PC-3 (cell line): ENCODE results near the gene TNFSF15. TPM values are rescaled to one million over a fixed set of nuclear protein-coding genes. Genes with fewer than 3 reads are reported as not detected.

Experiments
- ATAC-seq: fragments of 200-7000 bp; cut with Tn5 transposase; 2 replicates; pipeline ENCODE4 v1.9.1; 2020; ENCODE audit warnings: mild to moderate bottlenecking, moderate library complexity
- Bru-seq: library from RNA; stranded (reverse); fragments of 400-500 nt; gene quantifications from one replicate; lab custom pipeline; 2021; lab: Mats Ljungman, UMichigan
- BruChase-seq, 2 experiments: library from RNA; stranded (reverse); fragments of 400-500 nt; gene quantifications; one replicate each; lab custom pipeline; 2021; lab: Mats Ljungman, UMichigan
- BruUV-seq: library from RNA; stranded (reverse); fragments of 400-500 nt; replicated peaks from 2 replicates; lab custom pipeline; 2021; lab: Mats Ljungman, UMichigan
- CTCF ChIA-PET: fragments of 300-600 bp; sonication (Branson Sonifier 250); formaldehyde crosslinking; loops from one replicate; lab custom pipeline; 2022; ENCODE audit warnings: antibody characterized with exemption; lab: Charles Lee
- POLR2A ChIA-PET: fragments of 300-600 bp; sonication (Branson Sonifier 250); formaldehyde crosslinking; loops from one replicate; lab custom pipeline; 2022; ENCODE audit warnings: antibody characterized with exemption; ENCODE audit not compliant: unreplicated experiment; lab: Charles Lee
- DNase-seq: peaks from one replicate; pipeline ENCODE4 v3.0.0-alpha.2; 2015
- H2AFZ ChIP-seq: fragments of 300-600 bp; sonication (generic); 2 replicates; pipeline ENCODE4 v1.6.0; 2016; ENCODE audit warnings: antibody characterized with exemption, low read length
- H3F3A ChIP-seq: fragments of 300-600 bp; sonication (generic); one replicate; pipeline ENCODE4 v1.6.0; 2017; ENCODE audit warnings: antibody characterized with exemption, low read length, control low read depth, mild to moderate bottlenecking; ENCODE audit not compliant: unreplicated experiment
- H3K27ac ChIP-seq: fragments of 300-600 bp; sonication (generic); 2 replicates; pipeline ENCODE4 v1.5.1; 2016; ENCODE audit warnings: mild to moderate bottlenecking, low read length
- H3K27me3 ChIP-seq: fragments of 300-600 bp; sonication (generic); 2 replicates; pipeline ENCODE4 v1.6.1; 2016; ENCODE audit warnings: low read length, mixed read lengths
- H3K36me3 ChIP-seq: fragments of 300-600 bp; sonication (generic); 2 replicates; pipeline ENCODE4 v1.6.1; 2016; ENCODE audit warnings: low read depth, mixed run types, low read length, mixed read lengths
- H3K4me1 ChIP-seq: fragments of 300-600 bp; sonication (generic); 2 replicates; pipeline ENCODE4 v1.5.1; 2016; ENCODE audit warnings: low read length; ENCODE audit not compliant: insufficient read depth
- H3K4me2 ChIP-seq: fragments of 300-600 bp; sonication (generic); 2 replicates; pipeline ENCODE4 v1.6.0; 2016; ENCODE audit warnings: low read length
- H3K4me3 ChIP-seq: fragments of 300-600 bp; sonication (generic); 2 replicates; pipeline ENCODE4 v1.5.1; 2016; ENCODE audit warnings: mild to moderate bottlenecking, low read length, mixed read lengths
- H3K79me2 ChIP-seq: fragments of 300-600 bp; sonication (generic); 2 replicates; pipeline ENCODE4 v1.6.1; 2017; ENCODE audit warnings: low read length, mixed read lengths
- H3K9ac ChIP-seq: fragments of 300-600 bp; sonication (generic); 2 replicates; pipeline ENCODE4 v1.6.0; 2016; ENCODE audit warnings: mild to moderate bottlenecking, low read length
- H3K9me2 ChIP-seq: fragments of 300-600 bp; sonication (generic); replicated peaks from 2 replicates; pipeline ENCODE4 v1.6.1; 2016; ENCODE audit warnings: mixed run types, low read length, mixed read lengths
- H3K9me3 ChIP-seq: fragments of 300-600 bp; sonication (generic); 2 replicates; pipeline ENCODE4 v1.6.1; 2016; ENCODE audit warnings: low read length, mixed read lengths
- H4K20me1 ChIP-seq: fragments of 300-600 bp; sonication (generic); 2 replicates; pipeline ENCODE4 v1.6.1; 2016; ENCODE audit warnings: low read length, mixed read lengths
- EZH2 ChIP-seq: fragments of 300-600 bp; sonication (generic); IDR thresholded peaks from one replicate; pipeline ENCODE4 v1.6.1; 2017; ENCODE audit warnings: antibody characterized with exemption, mild to moderate bottlenecking, low read length; ENCODE audit not compliant: unreplicated experiment
- EZH2phosphoT487 ChIP-seq: fragments of 300-600 bp; sonication (generic); IDR thresholded peaks from 2 replicates; pipeline ENCODE4 v1.6.1; 2018; ENCODE audit warnings: mild to moderate bottlenecking, antibody characterized with exemption, low read length, borderline replicate concordance
- intact Hi-C: fragments of 100-400 bp; cut with micrococcal nuclease; formaldehyde crosslinking; loops from 2 replicates; pipeline ENCODE4 v1.9.0; 2023
- long read RNA-seq: library from polyadenylated mRNA; unstranded; transcript quantifications from one replicate; pipeline ENCODE4 v2.0.0, GENCODE V29; 2021; ENCODE audit not compliant: unreplicated experiment
- total RNA-seq: library from RNA; depleted of rRNA; stranded (reverse); fragments of >200 nt; gene quantifications from 2 replicates; pipeline ENCODE4 v1.2.3, GENCODE V29; 2014; rRNA removed
- TF ChIP-seq, protein P1 (sequence below): fragments of 300-600 bp; sonication (generic); conservative IDR thresholded peaks from 2 replicates; pipeline ENCODE4 v1.5.1; 2017; ENCODE audit warnings: antibody characterized with exemption, low read depth, mild to moderate bottlenecking, low read length

TNFSF15 gene
- 1.7 and 2.2 TPM in 2 replicates for total RNA-seq
- percentile 94 among the genes with signal in this experiment for Bru-seq, nascent RNA
- percentile 91 among the genes with signal in this experiment for BruChase-seq, experiment 1, labeled RNA remaining after a 6-hour chase
- percentile 92 among the genes with signal in this experiment for BruChase-seq, experiment 2, labeled RNA remaining after a 2-hour chase
- long read RNA-seq, full-length matches to known transcripts: 47 of 66 reads
- long read RNA-seq, partial matches to known transcripts: 1 of 66 reads
- long read RNA-seq, other reads (novel, unspliced or antisense): 18 of 66 reads

- peak within 1 kb of the TSS; percentile 69 for H3K4me2 ChIP-seq
- H2AFZ ChIP-seq: peak within 1 kb of the TSS; percentile 39
- no peaks in the 10 kb centered on the region for H3K27me3 ChIP-seq
- H3K79me2 ChIP-seq: no peaks in the 10 kb centered on the region
- ChIA-PET CTCF (interaction anchor here (0.5 kb wide), 2 partner anchors 89 to 1045 kb away, joined by 3 to 4 read pairs; no protein-coding TSS in a partner anchor), POLR2A (interaction anchor here (0.6 kb wide), 1 partner anchor 18 kb away, joined by 10 read pairs; no protein-coding TSS in a partner anchor)
- ATAC-seq: peak; percentile 64
- H3F3A ChIP-seq: no peaks in the 10 kb centered on the region
- H3K4me1 ChIP-seq: peaks cover 37% of the 10 kb centered on the region
- H3K9me3 ChIP-seq: no peaks in the 10 kb centered on the region
- intact Hi-C loops: loop anchor here (10.0 kb wide), 2 partner anchors 49 to 61 kb away; no protein-coding TSS in a partner anchor
- H3K27ac ChIP-seq: peak within 1 kb of the TSS; percentile 62
- no peaks in the 10 kb centered on the region for H3K36me3 ChIP-seq
- H3K9me2 ChIP-seq: no peaks in the 10 kb centered on the region
- H3K4me3 ChIP-seq: peak within 1 kb of the TSS; percentile 47; the same call in 1 of the 2 replicates
- H3K9ac ChIP-seq: peak within 1 kb of the TSS; percentile 36; the same call in 1 of the 2 replicates
- BruUV-seq: no TSS peak
- TF ChIP-seq, protein P1, sequence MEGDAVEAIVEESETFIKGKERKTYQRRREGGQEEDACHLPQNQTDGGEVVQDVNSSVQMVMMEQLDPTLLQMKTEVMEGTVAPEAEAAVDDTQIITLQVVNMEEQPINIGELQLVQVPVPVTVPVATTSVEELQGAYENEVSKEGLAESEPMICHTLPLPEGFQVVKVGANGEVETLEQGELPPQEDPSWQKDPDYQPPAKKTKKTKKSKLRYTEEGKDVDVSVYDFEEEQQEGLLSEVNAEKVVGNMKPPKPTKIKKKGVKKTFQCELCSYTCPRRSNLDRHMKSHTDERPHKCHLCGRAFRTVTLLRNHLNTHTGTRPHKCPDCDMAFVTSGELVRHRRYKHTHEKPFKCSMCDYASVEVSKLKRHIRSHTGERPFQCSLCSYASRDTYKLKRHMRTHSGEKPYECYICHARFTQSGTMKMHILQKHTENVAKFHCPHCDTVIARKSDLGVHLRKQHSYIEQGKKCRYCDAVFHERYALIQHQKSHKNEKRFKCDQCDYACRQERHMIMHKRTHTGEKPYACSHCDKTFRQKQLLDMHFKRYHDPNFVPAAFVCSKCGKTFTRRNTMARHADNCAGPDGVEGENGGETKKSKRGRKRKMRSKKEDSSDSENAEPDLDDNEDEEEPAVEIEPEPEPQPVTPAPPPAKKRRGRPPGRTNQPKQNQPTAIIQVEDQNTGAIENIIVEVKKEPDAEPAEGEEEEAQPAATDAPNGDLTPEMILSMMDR: no peak
- no peak for TF ChIP-seq EZH2
- TF ChIP-seq EZH2phosphoT487: no peak
- no peaks in the 10 kb centered on the region for H4K20me1 ChIP-seq
- DNase-seq: peak; percentile 43
These were observed at the start of gene TNFSF15 for GRCh38 chr9:114805670-114806525. Gene TNFSF15, minus strand, starts transcription at chr9:114806039. Its CDS starts 27 bp downstream, at chr9:114806012.

DNA sequence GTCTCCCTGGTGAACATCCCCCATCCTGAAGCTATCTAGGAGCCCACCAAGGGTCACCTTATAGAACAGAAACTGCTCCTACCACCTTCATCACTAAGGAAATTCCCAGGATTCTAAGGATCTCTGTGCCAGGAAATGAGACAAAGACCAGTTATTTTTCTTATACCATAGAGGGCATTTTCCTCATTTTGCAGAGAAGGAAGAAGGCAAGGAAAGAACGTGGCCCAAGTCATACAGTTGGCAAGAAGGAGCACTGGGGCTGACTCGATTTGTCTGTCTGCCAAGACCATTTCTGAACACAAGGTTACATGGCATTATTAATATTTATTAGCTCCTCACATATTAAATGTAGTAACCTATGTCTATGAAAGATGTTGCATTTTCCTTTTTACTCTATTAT is 49.6 kb upstream of the TNFSF15 start:
- Histone ChIP-seq H2AFZ (no peak overlapping the region), H3K27ac (no peak overlapping the region), H3K36me3 (no peaks in the 10 kb centered on the region), H3K4me2 (no peak overlapping the region), H3K9me3 (no peaks in the 10 kb centered on the region), H3K9me2 (no peaks in the 10 kb centered on the region), H3F3A (no peaks in the 10 kb centered on the region), H3K4me3 (no peak overlapping the region), H4K20me1 (no peaks in the 10 kb centered on the region), H3K9ac (no peak overlapping the region), H3K27me3 (no peaks in the 10 kb centered on the region), H3K4me1 (peaks cover 27% of the 10 kb centered on the region), H3K79me2 (no peaks in the 10 kb centered on the region)
- intact Hi-C loops: loop anchor here (10.0 kb wide), 1 partner anchor 51 kb away; the partner anchor contains the start of gene TNFSF15
- TF ChIP-seq EZH2 (no peak), EZH2phosphoT487 (no peak)
- TF ChIP-seq, protein P1: no peak
- ChIA-PET CTCF (no interaction called here), POLR2A (no interaction called here)
- DNase-seq (no peak), ATAC-seq (no peak)
- BruUV-seq: no TSS peak
